AG04450 (cell line): ENCODE measurements around the gene POLR1C. TPM values are rescaled to one million over a fixed set of nuclear protein-coding genes. Genes with fewer than 3 reads are reported as not detected.

Source experiments
- CTCF ChIA-PET: fragments of 300-600, 350-600 bp; formaldehyde crosslinking; extraction: SDS; loops from one replicate; lab custom pipeline; 2022; ENCODE audit warnings: antibody characterized with exemption, inconsistent platforms; lab: Charles Lee
- POLR2A ChIA-PET: fragments of 350-600 bp; formaldehyde crosslinking; extraction: SDS; loops from one replicate; lab custom pipeline; 2021; ENCODE audit warnings: antibody characterized with exemption, inconsistent platforms; lab: Yijun Ruan, JAX
- DNase-seq: peaks from one replicate; pipeline ENCODE4 v3.0.0-alpha.2; 2011; ENCODE audit warnings: low read depth, low spot score
- H3K27ac ChIP-seq: one replicate; pipeline ENCODE4 v1.5.1; 2012; ENCODE audit warnings: low read depth, low read length, control low read depth
- H3K27me3 ChIP-seq: one replicate; pipeline ENCODE4 v1.6.0; 2012; ENCODE audit warnings: low read length; ENCODE audit not compliant: control insufficient read depth, insufficient read depth
- H3K4me3 ChIP-seq: 2 replicates; pipeline ENCODE4 v1.5.1; 2011; ENCODE audit warnings: mild to moderate bottlenecking, low read depth, low read length, control low read depth
- H3K9me3 ChIP-seq: 2 replicates; pipeline ENCODE4 v1.5.1; 2012; ENCODE audit warnings: low read length; ENCODE audit not compliant: control insufficient read depth, insufficient read depth
- polyA plus RNA-seq: library from polyadenylated mRNA; depleted of rRNA; stranded (reverse); fragments of >200 nt; gene quantifications from 2 replicates; pipeline ENCODE4 v1.2.3, GENCODE V29; 2011
- TF ChIP-seq, protein P1 (sequence below): IDR thresholded peaks from 2 replicates; pipeline ENCODE4 v1.5.1; 2011; ENCODE audit warnings: low read depth, low read length, control low read depth, inconsistent platforms

The POLR1C gene
- polyA plus RNA-seq, 1 experiment: 48.1 TPM

DNA sequence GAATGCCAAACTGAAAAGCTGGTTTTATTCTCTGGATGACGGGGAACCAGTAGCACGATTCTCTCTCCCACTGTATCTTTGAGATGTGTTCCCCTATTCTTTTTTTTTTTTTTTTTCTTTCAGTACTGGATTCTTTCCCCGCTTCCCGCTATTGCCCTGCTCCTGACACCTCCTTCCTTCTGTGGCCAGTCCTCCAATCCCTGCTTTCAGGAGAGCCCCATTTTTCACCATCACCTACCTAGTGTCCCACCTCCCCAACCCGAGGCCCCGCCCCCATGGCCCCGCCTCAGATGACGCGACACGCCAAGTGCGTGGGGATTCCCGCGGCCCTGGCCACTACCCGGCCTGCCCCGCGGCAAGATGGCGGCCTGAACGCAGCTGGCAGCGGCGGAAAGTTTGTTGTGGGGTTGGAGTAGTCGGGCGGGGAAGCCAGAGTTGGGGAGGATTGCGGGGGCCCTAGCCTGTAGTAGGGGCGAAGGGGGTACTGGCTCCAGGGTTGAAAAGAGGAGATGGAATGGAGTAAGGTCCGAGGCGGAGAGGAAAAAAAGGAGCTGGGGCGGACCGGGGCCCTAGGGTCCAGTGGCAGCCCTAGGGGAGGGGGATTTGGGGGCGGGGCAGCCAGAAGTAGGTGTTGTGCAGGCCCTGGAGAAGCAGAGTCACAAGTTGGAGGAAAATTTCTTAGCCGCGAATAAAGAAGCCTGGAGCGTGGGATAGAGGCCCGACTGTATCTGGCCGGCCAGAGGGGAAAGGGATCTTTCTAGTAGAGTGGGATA is 39.5 kb upstream of the POLR1C start, which contains the start of gene TJAP1:
TJAP1 (plus strand) TSS at position 336 of the 773 bp plus-strand sequence. CDS start 21,432 bp downstream, outside the sequence.
- ChIA-PET POLR2A (interaction anchor here (0.6 to 1.6 kb wide), 8 partner anchors 9 to 156 kb away, joined by 3 to 8 read pairs (median 4); no protein-coding TSS in a partner anchor), CTCF (interaction anchor here (0.6 to 1.5 kb wide), 6 partner anchors 17 to 248 kb away, joined by 3 to 4 read pairs (median 3); partner anchors contain the start of gene DNPH1)
- peak; percentile 53 for DNase-seq
- TF ChIP-seq, protein P1, sequence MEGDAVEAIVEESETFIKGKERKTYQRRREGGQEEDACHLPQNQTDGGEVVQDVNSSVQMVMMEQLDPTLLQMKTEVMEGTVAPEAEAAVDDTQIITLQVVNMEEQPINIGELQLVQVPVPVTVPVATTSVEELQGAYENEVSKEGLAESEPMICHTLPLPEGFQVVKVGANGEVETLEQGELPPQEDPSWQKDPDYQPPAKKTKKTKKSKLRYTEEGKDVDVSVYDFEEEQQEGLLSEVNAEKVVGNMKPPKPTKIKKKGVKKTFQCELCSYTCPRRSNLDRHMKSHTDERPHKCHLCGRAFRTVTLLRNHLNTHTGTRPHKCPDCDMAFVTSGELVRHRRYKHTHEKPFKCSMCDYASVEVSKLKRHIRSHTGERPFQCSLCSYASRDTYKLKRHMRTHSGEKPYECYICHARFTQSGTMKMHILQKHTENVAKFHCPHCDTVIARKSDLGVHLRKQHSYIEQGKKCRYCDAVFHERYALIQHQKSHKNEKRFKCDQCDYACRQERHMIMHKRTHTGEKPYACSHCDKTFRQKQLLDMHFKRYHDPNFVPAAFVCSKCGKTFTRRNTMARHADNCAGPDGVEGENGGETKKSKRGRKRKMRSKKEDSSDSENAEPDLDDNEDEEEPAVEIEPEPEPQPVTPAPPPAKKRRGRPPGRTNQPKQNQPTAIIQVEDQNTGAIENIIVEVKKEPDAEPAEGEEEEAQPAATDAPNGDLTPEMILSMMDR: no peak
- Histone ChIP-seq H3K9me3 (no peaks in the 10 kb centered on the region), H3K27me3 (no peaks in the 10 kb centered on the region), H3K4me3 (peak within 1 kb of the TSS; percentile 80), H3K27ac (peak within 1 kb of the TSS; percentile 61)

DNA sequence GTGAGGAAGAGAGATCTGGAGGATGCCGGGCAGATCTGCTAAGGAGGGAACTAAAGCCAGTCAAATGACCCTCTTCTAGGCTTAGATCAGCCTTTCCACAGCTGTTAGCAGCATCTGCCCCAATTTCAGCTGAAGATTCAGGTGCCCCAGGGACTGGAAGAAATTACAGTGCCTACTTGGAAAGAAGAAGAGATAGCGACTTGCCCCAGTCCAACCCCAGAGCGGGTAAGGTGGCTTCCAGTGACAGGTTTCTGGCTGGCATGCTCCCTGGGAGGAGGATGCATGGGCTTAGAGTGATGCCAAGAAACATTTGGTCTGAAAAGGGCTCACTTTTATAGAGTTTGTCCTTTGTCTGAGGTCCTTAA is 38.9 kb upstream of the POLR1C start:
- CTCF ChIA-PET: interaction anchor here (1.2 to 1.5 kb wide), 2 partner anchors 214 to 249 kb away, joined by 3 to 4 read pairs; partner anchors contain the start of gene DNPH1
- H3K27ac ChIP-seq: peak overlapping the region; percentile 61
- no peak for DNase-seq
- H3K27me3 ChIP-seq: no peaks in the 10 kb centered on the region
- H3K9me3 ChIP-seq: no peaks in the 10 kb centered on the region
- peak overlapping the region; percentile 80 for H3K4me3 ChIP-seq
- POLR2A ChIA-PET: interaction anchor here (0.7 to 1.6 kb wide), 5 partner anchors 13 to 28 kb away, joined by 3 to 6 read pairs (median 3); no protein-coding TSS in a partner anchor
- TF ChIP-seq, protein P1: no peak

DNA sequence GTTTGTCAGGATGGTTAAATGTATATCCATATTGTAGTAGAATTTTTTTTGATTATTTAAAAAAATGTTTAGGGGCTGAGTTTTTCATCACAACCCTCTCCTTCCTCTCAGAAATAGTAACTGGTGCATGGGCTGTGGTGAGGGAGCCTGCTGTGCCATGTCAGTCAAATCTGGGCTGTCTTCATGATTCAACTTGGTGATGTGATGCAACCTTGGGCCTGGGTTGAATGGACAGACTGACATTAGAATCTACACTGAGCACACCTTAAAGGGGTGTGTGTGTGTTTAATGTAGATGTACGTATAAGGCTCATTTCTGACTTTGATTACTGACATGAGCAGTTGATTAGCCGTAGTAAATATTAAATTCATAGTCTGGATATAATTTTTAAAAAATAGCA is 35.8 kb upstream of the POLR1C start:
- Histone ChIP-seq H3K4me3 (no peak overlapping the region), H3K27me3 (no peaks in the 10 kb centered on the region), H3K27ac (no peak overlapping the region), H3K9me3 (no peaks in the 10 kb centered on the region)
- DNase-seq: no peak
- ChIA-PET POLR2A (interaction anchor here (0.6 kb wide), 1 partner anchor 459 kb away, joined by 7 read pairs; the partner anchor contains the start of gene RRP36), CTCF (interaction anchor here (0.6 to 0.7 kb wide), 2 partner anchors 50 to 105 kb away, joined by 3 read pairs; no protein-coding TSS in a partner anchor)
- TF ChIP-seq, protein P1: no peak

DNA sequence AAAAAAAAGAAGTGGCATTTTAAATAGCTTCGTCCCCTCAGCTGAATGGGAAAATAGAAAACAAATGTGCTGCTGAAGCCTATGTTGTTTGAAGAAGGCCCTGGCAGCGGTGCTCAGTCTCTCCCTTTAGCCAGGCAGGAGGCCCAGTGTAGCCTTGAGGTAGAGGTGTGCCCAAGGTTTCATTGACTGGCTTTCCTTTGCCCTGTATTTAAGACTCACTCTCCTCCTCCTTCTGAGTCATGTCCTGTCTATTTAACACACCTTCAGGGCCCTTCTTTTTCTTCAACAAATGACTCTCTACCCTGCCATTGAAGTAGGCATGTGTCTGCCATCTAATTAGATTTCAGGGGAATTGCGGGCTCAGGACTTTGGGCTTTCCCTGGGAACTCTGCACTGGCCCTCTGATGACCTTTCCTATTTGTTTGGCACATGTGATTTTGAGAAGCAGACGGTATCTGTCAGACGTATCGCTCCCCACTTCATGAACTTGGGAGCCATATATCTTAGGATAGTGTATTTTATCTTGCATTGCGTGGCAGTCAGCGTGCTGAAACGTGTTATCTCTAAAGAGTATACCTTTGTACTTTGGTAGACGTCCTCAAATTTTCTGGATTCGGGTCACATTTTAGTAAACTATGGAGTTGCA is 35.2 kb upstream of the POLR1C start:
- Histone ChIP-seq H3K4me3 (no peak overlapping the region), H3K27ac (no peak overlapping the region), H3K27me3 (no peaks in the 10 kb centered on the region), H3K9me3 (no peaks in the 10 kb centered on the region)
- ChIA-PET POLR2A (interaction anchor here (0.6 kb wide), 1 partner anchor 460 kb away, joined by 7 read pairs; the partner anchor contains the start of gene RRP36), CTCF (interaction anchor here (0.6 kb wide), 1 partner anchor 51 kb away, joined by 3 read pairs; no protein-coding TSS in a partner anchor)
- TF ChIP-seq, protein P1: no peak
- DNase-seq: no peak
